Measurements from ENCODE around the gene GSX2.

Gene GSX2

GRCh38 chr4:54082168-54082567, 17.8 kb upstream of the GSX2 start:
- no peak for DNase-seq

GRCh38 chr4:54085284-54085683, 14.7 kb upstream of the GSX2 start:
- DNase-seq, result no peak

DNA sequence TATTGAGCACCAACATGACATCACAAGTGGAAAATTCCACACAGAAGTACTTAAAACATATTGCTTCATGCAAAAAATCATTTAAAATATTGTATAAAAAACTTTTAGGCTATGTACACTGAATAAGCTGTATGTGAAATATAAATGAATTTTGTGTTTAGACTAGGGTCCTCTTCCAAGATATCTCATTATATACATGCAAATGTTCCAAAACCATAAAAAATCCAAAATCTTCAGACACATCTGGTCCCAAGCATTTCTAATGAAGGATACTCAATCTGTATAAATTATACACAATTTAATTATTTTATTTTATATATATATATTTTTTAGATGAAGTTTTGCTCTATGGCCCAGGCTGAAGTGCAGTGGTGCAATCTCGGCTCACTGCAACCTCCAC, 10.1 kb upstream of the GSX2 start:
- DNase-seq, result no peak

GRCh38 chr4:54090404-54090803, 9.6 kb upstream of the GSX2 start:
- no peak for DNase-seq

- peak; percentile 20 for DNase-seq
Measured at GRCh38 chr4:54090804-54091623, 8.9 kb upstream of the GSX2 start.

DNA sequence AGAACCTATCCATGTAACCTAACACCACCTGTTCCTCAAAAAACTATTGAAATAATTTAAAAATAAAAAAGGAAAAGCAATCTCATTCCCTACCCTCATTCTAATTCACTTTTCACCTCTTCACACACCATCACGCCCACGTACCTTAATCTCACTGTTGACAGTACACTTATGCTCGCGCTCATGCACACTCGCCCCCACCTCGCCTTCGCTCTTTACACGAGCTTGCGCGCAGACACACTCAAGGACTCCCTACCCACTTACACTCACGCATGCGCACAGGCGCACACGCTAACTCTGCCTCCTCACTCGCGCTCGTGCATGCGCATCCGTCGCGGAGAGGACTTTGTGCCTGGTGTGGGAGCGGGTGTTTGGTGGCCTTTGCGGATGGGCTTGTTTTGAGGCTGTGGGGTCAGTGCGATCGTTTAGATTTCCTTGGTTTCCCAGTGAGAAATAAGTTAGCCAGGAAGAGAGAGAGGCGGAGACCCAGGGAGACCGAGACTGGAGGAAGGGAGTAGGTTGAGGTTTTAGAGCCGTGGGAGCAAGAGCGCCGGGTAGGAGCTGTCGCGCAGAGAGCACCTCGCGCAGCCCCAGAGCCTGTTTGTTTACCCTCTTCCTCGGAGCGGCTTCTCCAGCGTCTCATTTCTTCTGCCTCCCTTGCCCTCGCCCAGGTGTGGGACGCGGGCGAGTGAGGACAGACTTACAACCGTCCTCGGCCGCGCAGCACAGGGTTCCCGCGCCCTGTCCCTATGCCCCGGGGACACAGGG, 8.1 kb upstream of the GSX2 start:
- DNase-seq, result peak; percentile 86

DNA sequence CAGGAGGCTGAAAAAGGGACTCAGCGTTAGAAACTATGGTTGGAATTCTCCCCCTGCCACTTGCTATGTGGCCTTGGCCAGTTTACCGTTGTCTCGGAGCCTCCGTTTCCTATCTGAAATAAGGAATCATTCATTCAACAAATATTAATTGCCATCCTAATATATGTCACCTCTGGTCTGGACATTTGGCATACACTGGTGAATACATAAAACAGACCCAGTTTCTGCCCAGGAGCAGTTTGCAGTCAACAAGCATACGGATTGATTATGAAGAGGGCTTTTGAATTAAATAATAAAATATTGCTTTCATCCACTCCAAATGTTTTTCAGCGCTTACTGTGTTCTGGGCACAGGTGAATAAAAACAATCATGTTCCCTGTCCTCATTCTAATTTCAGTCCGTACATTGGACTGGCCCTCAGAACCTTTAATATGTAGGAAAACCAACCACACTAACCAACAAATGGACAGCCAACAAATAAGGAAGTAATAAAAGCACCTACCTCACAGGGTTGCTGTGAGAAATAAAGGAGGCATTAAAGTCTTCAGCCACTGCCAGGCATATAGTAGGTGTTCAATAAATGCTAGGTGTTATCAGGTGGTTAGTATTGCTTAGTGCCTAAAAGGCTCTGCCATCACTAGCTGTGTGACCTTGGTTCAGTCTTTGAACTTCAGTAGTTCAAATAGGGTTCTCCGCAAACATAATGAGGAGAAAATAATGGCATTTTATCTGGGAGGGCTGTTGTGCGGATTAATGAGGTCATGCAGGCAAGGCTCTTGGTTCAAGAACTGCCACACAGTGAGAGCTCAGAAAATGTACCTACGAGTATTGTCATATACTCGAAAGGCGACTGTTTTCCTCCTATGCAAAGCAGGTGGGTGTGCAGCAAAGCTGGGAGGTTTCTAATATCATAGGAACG, 7.3 kb upstream of the GSX2 start:
- no peak for DNase-seq

DNA sequence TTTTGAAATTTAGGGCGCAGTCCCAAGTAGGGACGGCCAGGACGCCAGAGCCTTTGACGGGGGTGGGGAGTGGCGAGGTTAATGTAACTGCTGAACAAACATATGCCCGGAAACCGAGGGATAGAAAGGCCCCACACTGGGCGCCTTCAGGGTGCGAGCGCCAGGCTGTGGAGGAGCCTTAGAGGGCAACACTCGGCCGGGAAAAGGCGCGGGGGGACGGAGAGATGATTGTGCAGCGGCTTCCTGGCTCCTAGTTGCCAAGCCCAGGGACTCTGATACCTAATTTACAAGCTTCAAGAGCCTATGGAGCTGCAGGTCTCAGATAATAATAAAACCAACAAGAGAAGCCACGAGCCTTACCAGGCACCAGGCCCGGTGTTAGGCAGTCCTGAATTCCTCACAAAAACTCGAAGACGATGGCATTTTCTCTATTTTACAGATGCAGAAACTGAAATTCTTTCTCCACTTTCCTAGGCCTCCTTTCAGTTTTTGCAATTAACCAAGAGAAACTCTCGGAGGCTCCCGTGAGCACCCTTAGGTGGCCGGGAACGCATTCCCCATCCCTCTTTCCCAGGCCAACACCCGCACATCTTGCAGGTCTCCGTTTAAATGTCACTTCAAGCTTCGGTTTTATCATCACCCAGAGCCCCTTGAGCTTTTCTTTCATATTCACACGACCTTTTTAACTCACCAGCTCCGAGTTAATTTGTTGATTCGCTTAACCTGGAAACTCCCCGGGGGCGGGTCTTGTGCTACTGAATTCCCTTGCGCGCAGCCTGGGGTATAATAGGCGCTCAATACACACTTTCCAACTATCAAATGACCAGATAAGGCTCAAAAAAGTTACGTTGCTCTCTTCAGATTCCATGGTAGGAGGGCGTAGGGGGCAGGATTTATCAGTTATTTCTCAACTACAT, 6.4 kb upstream of the GSX2 start:
- peak; percentile 35 for DNase-seq

DNA sequence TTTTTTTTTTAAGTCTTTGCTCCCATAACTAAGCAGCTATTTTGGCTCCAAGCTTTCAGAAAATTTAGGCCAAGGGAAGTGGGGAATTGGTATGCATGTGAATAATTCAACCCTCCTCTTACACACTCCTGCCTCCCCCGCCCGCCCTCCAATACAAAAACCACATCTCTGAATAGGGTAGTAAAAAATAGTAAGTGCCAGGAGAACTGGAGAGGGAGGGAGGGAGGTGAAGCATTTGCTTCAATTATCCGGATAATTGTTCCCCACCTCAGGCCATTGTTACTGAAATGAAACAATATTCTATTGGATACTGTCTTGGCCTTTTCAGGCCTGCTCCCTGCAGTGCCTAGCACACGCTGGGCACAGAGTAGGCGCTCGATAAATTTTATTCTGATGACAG, 5.5 kb upstream of the GSX2 start:
- no peak for DNase-seq

DNA sequence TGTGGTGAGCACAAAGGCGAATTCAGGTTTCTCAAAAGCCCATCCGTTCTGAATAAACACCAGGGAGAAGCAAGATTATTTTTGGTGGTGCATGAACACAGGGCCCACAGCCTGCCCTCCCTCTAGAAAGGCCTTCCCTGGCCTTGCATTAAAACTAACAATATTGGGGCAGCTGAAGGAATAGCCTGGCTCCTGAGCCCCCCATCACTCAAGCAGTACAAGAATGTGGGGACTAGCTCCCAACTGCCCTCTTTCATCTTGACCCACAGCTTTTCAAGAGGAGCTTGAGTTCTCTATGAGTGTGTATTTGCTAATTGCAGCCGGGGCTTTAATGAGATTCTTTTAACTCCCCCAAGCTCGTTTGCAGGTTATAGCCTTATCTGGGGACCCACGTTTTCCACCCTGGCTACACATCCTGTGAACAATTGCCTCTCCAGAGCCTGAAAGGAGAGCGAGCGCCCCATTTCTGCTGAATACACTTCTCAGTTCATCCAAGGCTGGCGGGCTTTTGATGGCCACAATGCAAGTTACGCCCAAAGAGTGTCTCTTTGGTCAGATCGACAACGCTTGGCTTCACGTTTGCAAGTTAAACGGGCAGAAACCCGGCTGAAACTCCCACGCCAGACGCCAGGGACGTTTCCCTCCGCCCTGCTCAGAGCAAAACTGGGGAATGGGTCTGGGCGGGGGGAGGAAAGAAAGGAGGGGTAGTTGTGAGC, 4.7 kb upstream of the GSX2 start:
- DNase-seq, result no peak

DNA sequence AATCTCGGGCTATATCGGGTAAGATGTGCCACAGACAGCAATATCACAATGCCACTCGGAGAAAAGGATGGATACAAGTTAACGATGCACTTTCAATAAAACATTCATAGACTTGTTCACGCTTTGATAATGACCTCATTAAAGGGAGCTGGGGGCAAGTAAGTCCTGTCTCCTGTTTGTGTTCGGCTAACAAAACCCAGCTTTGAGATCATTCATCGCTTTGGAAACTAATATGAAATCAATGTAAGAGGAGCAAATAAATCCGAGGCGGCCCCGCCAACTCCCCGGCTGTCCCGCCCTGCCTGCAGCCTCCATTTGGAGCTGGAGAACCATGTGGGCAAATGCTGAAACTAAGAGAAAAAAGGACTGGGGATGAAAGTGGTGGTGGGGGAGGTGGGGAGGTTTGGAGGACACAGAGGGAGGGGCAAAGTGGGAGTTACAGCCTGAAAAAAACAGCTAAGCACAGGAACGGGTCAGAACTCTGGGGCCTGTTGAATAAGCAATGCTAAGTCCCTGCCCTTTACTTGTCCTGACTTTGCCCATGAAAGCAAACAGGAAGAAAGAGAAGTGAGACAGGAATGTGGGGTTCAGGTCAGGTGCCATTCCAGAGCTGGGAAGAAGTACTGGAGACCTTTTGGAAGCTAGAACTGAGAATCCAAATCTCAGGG, 3.5 kb upstream of the GSX2 start:
- no peak for DNase-seq

- DNase-seq, result no peak
Measured at GRCh38 chr4:54097152-54097551, 2.8 kb upstream of the GSX2 start.

GRCh38 chr4:54098375-54098774, 1.6 kb upstream of the GSX2 start:
- DNase-seq, result no peak

- no peak for DNase-seq
Measured at GRCh38 chr4:54099287-54099747, 646 bp upstream of the GSX2 start.

DNA sequence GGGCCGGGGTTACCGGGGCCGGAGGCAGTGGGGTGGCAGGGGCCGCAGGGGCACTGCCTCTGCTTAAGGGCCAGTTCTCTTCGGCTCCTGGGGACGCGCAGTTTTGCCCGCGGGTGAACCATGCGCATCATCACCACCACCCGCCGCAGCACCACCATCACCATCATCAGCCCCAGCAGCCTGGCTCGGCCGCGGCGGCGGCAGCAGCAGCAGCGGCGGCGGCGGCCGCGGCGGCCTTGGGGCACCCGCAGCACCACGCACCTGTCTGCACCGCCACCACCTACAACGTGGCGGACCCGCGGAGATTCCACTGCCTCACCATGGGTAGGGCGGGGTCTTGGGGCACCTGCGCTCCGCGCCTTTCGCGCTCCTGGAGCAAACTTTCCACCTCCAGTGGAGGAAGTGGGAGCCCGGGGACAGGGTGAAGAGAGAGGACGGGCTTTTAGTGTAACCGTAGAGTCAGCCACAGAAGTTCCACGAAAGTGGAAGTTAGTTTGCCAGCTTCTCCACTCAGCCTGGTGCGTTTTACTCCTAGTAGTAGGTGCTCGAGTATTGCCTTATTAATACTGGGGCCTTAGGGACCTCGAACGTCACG, 729 bp downstream of the GSX2 start:
- DNase-seq, result no peak

GRCh38 chr4:54101190-54102041, 1.5 kb downstream of the GSX2 start:
- peak; percentile 21 for DNase-seq

DNA sequence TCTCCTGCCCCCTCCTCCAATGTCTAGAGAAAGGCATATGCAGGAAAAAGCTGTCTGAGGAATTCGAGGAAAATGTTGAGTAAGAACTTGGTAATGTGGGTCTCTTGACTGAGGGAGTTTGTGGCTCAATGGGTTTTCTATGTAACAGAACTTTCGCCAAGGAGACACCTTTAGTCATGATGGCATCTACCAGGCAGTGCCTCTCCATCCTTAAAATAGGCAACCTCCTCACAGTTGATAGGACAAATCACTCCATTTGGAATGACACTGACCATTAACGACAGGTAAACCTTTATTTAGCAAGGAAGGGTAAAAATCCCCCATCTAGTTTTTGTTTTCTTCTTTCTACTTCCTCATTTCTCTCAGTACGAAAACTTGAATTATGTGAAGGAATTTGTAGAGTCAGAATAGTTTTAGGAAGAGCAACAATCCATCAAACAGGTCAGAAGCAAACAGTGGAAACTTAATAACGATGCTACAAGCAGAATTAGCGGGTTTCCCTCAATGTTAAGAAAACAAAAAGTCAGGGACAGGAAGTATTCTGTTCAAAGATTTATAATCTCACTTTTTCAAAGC, 2.7 kb downstream of the GSX2 start:
- no peak for DNase-seq

GRCh38 chr4:54103190-54103574, 3.2 kb downstream of the GSX2 start:
- DNase-seq, result no peak

- DNase-seq, result no peak
Measured at GRCh38 chr4:54104907-54105306, 4.9 kb downstream of the GSX2 start.
